HG02610 (cell line): ENCODE measurements around the gene PLBD1.

Experiments used
- ATAC-seq: cut with Tn5 transposase; IDR thresholded peaks from one replicate; pipeline ENCODE4 v1.9.1; 2021; ENCODE audit warnings: mild to moderate bottlenecking, moderate library complexity; ENCODE audit not compliant: unreplicated experiment

PLBD1 gene

DNA sequence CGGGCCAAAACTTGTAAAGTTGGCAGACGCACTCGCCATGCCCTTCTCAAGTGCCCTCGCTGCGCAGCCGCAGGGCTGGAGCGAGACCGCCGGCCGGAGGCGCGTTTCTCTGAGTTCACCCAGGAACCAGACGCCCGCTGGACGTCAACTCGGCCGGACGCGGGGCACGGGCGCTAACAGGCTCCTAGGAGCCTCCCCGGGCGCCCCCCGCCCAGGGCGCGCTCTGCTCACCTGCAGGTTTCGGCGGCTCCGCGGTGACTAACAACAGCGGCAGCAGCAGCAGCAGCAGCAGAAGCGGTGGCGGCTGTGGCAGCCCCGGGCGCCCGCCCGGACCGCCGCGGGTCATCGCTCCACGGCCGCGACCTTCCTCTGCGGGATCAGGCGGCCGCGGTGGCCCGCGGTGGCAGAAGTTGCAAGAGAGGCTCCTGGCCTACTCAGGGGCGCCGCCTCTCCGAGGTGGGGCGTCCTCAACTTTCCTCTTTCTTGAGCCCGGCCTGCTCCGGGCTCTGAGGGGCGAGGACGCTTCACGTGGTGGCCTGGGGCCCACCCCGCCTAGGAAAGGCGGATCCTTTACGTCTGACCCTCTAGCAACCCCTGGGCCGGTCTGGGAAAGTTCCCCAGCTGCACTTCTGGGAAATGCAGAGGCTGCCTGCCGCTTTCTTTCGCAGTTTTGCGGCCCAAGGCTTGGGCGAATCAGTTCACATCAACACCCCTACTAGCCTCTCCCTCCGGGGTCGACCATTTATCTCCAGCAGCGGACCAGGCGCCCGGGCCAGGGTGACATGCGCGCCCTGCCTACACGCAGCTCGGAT, at the start of gene PLBD1:
Gene PLBD1 (minus strand): TSS at position 533 of the 812 bp plus-strand sequence. CDS start 187 bp downstream, at position 346.
- ATAC-seq: peak; percentile 69

- ATAC-seq: peak; percentile 54
These were observed 47.0 kb upstream of the PLBD1 start for GRCh38 chr12:14614704-14615121.

DNA sequence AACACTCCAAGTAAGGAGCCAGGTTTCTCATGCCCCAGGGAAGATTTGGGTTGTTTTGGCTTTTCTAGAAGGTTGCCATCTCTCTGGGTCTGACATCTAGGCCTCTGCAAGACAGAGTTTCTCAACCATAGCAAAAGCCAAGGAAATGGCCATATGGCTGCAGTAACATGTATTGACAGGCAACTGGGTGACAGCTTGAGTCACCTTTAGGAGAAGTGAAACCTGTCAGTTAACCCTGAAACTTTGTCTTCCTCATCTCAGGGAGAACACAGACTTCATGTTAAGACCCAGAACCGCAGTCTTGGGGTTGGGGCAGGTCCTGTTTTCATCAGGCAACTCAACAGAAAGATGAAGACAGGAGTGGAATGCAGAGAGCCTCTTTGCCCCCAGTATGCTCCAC, 46.0 kb upstream of the PLBD1 start:
- peak; percentile 96 for ATAC-seq

DNA sequence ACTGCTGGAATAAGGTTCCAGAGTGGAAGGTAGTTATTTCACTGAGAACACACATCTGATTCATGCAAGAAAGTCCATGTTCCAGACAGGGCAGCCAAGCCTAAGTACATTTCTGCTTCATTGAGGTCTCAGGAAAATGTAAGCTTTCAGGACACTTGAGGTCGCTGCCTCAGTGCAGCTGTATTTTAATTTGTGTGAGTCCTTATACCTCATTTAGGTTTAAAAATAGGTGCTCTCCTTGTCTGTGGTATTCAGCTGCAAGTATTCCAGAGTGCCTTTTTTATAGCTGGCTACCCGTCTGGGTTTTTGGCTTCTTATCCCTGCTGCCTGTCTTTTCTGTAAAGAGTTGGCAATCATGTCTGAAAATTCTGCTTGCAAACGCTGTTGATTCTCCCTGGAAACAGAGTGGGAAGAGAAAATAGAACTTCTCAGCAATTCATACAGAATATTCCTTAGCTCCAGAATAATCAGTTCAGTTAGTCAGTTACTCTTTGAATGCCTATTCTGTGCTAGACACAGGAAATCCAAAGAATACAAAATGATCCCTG, 45.3 kb upstream of the PLBD1 start:
- no peak for ATAC-seq

DNA sequence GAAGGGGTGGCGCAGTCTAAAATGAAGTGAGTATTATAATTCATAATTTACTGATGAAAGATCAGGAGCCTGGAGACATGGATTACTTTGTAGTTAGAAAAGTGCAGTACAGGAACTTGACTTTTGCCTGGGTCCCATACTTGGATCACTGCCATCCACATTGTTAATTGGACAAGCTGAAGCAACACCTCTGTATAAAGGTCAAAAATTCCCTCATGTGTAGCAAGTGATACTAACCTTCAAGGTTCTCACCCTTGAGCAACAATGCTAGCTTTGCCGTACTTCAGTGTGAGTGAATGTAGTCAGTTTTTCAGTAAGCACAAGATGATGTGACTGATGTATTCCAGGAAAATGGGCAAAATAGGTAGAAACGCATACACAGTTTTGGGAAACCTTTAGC, 44.6 kb upstream of the PLBD1 start:
- no peak for ATAC-seq

DNA sequence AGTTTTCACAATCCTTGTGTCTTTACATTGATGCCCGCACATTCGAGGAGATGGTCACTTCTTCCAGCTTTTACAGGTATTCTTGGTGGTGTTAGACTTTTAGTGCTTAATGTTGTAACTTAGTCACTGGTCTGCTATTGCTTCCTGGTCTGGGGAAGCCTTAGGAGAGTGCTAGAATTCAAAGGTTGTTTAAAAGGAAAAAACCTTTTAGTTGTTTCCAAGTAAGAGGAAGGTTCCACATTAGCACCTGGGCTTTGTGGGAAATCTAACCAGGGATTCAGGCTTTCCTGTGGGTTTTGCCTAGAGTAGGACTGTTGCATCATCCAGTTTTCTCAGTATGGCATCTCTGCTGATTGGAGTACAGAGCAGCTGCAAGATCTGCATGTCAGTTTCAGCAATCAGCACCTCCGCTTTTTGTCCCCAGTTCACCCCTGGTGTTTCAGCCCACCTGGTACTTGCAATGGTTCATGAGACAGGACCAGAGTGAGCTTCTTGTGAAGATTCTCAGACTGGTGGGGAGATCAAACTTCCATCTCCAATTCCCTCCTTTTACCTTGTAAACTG, 44.0 kb upstream of the PLBD1 start:
- ATAC-seq: no peak

DNA sequence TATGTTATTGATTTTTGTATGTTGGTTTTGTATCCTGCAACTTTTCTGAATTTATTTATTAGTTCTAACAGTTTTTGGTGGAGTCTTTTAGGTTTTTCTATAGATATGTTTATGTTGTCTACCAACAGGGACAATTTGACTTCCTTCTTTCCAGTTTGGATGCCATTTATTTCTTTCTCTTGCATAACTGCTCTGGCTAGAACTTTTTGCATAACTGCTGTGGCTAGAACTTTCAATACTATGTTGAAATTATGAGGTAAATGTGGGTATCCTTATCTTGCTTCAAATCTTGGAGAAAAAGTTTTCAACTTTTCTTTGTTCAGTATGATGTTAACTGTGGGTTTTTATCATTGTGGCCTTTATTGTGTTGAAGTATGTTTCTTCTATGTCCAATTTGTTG, 39.9 kb upstream of the PLBD1 start:
- no peak for ATAC-seq

DNA sequence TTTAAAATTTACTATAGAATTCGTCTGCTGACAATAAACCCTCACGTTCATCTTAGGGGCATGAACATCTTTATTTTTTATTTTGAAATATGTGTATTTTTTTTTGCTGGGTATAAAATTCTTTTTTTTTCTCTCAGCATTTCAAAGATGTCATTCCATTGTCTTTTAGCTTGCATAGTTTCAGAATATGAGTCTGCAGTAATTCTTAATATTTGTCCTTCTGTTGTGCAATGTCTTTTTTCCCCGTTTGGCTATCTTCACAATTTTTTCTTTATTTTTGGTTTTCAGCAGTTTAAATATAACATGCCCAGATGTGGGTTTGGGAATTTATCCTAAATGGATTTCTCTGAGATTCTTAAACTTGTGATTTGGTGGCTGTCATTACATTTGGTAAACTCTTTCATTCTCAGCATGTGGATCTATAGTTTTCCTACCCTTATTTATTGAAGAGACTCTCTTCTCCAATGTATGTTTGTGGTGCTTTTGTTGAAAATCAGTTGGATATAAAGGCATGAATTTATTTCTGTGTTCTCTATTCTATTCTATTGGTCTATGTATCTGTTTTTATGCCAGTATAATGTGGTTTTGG, 37.8 kb upstream of the PLBD1 start:
- no peak for ATAC-seq

- ATAC-seq: no peak
These were observed 34.2 kb upstream of the PLBD1 start for GRCh38 chr12:14601692-14602478.

- ATAC-seq: no peak
These were observed 29.8 kb upstream of the PLBD1 start for GRCh38 chr12:14597480-14597879.

- ATAC-seq: no peak
These were observed 24.0 kb upstream of the PLBD1 start for GRCh38 chr12:14591719-14592118.

- ATAC-seq: no peak
These were observed 21.7 kb upstream of the PLBD1 start for GRCh38 chr12:14589169-14590004.

GRCh38 chr12:14588571-14588970, 20.9 kb upstream of the PLBD1 start:
- no peak for ATAC-seq

GRCh38 chr12:14578646-14579045, 11.0 kb upstream of the PLBD1 start:
- no peak for ATAC-seq

GRCh38 chr12:14577344-14577743, 9.7 kb upstream of the PLBD1 start:
- ATAC-seq: peak; percentile 79

GRCh38 chr12:14576896-14577295, 9.2 kb upstream of the PLBD1 start:
- ATAC-seq: peak; percentile 31

DNA sequence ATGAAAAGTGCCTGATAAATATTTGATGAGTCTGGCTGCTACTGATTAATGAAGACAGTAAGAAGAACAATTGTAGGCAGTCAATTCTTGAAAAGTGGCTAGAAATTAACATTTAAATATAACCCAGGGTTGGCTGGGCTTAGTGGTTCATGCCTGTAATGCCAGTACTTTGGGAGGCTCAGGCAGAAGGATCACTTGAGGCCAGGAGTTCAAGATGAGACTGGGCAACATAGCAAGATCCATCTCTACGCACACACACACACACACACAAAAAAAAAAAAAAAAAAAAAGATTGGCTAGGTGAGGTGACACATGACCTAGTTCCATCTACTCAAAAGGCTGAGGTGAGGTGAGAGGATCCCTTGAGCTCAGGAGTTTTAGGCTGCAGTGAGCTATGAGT, 7.9 kb upstream of the PLBD1 start:
- ATAC-seq: no peak

DNA sequence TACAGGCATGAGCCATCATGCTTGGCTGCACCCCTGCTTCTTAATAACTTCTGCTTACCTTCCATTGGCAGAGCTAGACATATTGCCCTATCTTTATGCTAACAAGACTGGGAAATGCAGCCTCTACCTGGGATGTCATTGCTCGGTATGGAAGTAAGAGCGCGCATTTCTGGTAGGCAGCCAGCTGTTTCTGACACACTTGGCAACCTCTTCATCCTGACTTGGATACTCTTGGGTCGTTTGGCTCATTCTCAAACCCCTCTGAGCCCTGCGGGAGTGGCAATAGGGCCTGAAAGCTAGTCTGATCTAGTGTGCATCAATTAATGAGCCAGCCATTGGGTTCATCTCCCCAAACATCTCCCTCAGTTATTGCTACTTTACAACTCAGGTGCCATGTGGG, 5.4 kb upstream of the PLBD1 start:
- no peak for ATAC-seq

GRCh38 chr12:14572401-14572800, 4.7 kb upstream of the PLBD1 start:
- no peak for ATAC-seq

DNA sequence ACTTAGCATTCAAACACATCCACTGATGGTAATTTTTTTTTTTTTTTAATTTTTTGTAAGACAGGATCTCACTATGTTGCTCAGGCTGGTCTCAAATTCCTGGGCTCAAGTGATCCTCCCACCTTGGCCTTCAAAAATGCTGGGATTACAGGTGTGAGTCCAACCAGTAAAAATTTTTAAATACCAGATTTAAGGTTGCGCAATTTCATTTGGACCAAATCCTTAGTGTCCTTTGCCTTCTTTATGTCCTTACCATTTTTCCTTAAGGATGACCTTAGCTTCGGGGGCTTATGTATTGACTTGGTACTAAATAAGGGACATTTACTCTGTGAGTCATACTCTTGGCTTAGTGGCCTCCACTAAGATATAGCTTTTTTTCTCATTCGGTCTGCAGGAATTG, 4.1 kb upstream of the PLBD1 start:
- ATAC-seq: no peak
